Suprapubic skin (tissue), 4 donors: ENCODE results near the gene ADAR. TPM values are rescaled to one million over a fixed set of nuclear protein-coding genes. Genes with fewer than 3 reads are reported as not detected.
"Not testable (repeated sequence)": the region's sequence is repeated elsewhere in the genome, so short reads cannot be mapped to it uniquely, and the experiment has no call there.

Experiments used
- DNase-seq, 2 donors: peaks; one replicate each; pipeline ENCODE4 v3.0.0-alpha.2; 2019; ENCODE audit warnings: low spot score in 2 of 2
- H3K27ac ChIP-seq: fragments of 200-600 bp; sonication (generic); one replicate; pipeline ENCODE4 v1.5.1; 2019
- H3K27me3 ChIP-seq: fragments of 200-600 bp; sonication (generic); one replicate; pipeline ENCODE4 v1.5.1; 2019
- H3K36me3 ChIP-seq: fragments of 200-600 bp; sonication (generic); one replicate; pipeline ENCODE4 v1.5.1; 2019
- H3K4me1 ChIP-seq: fragments of 200-600 bp; sonication (generic); one replicate; pipeline ENCODE4 v1.5.1; 2019
- H3K4me3 ChIP-seq: fragments of 200-600 bp; sonication (generic); one replicate; pipeline ENCODE4 v1.5.1; 2019; ENCODE audit warnings: mild to moderate bottlenecking
- H3K9me3 ChIP-seq: fragments of 200-600 bp; sonication (generic); one replicate; pipeline ENCODE4 v1.5.1; 2019
- EP300 ChIP-seq: sonication (generic); formaldehyde crosslinking; IDR thresholded peaks from one replicate; pipeline ENCODE4 v1.6.1; 2017; ENCODE audit warnings: antibody characterized with exemption
- POLR2A ChIP-seq, 2 donors: fragments of 450-650 bp; IDR thresholded peaks; one replicate each; pipeline ENCODE4 v1.6.1; 2017; ENCODE audit warnings: antibody characterized with exemption in 2 of 2, mild to moderate bottlenecking in 2 of 2, moderate library complexity in 2 of 2
- POLR2AphosphoS5 ChIP-seq, 3 donors: sonication (generic); formaldehyde crosslinking; IDR thresholded peaks; one replicate each; pipeline ENCODE4 v1.6.1; 2017; ENCODE audit warnings: antibody characterized with exemption in 3 of 3
- WGBS: methylation state at CpG from one replicate; pipeline ENCODE4 v1.1.5; 2018; 5-methylcytosine and 5-hydroxymethylcytosine counted together
- total RNA-seq, 4 donors: library from RNA; depleted of rRNA; stranded (reverse); fragments of >200 nt; gene quantifications; one replicate each; pipeline ENCODE4 v1.1.0, GENCODE V29; 2016
- TF ChIP-seq, protein P1 (sequence below), 2 donors: fragments of 200-600 bp in 1 of 2; fragments of 450-650 bp in 1 of 2; sonication (generic) in 1 of 2; IDR thresholded peaks; one replicate each; pipeline ENCODE4 v1.5.1; 2016 to 2019; ENCODE audit warnings: antibody characterized with exemption in 2 of 2, mild to moderate bottlenecking in 1 of 2, moderate library complexity in 1 of 2

ADAR gene, protein sequence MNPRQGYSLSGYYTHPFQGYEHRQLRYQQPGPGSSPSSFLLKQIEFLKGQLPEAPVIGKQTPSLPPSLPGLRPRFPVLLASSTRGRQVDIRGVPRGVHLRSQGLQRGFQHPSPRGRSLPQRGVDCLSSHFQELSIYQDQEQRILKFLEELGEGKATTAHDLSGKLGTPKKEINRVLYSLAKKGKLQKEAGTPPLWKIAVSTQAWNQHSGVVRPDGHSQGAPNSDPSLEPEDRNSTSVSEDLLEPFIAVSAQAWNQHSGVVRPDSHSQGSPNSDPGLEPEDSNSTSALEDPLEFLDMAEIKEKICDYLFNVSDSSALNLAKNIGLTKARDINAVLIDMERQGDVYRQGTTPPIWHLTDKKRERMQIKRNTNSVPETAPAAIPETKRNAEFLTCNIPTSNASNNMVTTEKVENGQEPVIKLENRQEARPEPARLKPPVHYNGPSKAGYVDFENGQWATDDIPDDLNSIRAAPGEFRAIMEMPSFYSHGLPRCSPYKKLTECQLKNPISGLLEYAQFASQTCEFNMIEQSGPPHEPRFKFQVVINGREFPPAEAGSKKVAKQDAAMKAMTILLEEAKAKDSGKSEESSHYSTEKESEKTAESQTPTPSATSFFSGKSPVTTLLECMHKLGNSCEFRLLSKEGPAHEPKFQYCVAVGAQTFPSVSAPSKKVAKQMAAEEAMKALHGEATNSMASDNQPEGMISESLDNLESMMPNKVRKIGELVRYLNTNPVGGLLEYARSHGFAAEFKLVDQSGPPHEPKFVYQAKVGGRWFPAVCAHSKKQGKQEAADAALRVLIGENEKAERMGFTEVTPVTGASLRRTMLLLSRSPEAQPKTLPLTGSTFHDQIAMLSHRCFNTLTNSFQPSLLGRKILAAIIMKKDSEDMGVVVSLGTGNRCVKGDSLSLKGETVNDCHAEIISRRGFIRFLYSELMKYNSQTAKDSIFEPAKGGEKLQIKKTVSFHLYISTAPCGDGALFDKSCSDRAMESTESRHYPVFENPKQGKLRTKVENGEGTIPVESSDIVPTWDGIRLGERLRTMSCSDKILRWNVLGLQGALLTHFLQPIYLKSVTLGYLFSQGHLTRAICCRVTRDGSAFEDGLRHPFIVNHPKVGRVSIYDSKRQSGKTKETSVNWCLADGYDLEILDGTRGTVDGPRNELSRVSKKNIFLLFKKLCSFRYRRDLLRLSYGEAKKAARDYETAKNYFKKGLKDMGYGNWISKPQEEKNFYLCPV
- total RNA-seq = 100 to 1,000 TPM in 2 of 4 donors, 10 to 100 TPM in 2; 73.7 to 107 (median 93.2) TPM

DNA sequence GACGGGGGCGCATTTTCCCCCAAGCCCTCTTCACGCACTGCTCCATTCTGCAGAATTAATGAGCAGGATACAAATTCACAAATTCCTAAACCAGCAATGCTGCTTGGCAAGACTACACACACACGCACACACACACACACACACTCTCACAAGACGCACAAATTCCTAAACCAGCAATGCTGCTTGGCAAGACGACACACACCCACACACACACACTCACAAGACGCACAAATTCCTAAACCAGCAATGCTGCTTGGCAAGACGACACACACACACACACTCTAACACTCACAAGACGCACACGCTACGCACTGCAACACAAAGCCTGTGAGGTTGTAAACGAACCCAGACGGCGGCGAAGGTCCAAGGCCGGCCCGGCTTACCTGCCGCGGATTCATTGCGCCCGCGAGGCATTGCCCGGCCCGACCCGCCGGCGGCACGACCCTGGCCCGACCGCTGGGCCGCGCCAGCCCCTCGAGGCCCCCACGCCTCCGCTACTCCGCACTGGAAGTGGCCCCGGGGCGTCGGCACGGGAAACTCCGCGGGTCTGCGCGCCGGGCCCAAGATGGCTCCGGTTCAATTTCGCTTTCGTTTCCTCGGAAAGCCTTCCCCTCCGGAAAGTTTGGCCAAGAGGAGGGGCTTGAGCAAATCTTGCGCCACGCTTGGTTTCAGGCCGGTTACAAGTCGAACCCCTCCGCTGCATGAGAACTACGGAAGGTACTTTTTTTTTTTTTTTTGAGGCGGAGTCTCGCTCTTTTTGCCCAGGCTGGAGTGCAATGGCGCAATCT, at the start of gene ADAR:
TSS of gene ADAR (minus strand) at position 578 of the 788 bp plus-strand sequence. CDS start at position 398, 180 bp downstream.
- H3K27me3 ChIP-seq = no peaks in the 10 kb centered on the region
- H3K4me3 ChIP-seq = peak within 1 kb of the TSS; percentile 78
- peak; percentile 96 for DNase-seq
- peaks cover 58% of the 10 kb centered on the region for H3K4me1 ChIP-seq
- WGBS = 0% methylated on average over 18 of the region's 59 CpGs
- H3K27ac ChIP-seq = peak within 1 kb of the TSS; percentile 97
- no peaks in the 10 kb centered on the region for H3K9me3 ChIP-seq
- TF ChIP-seq POLR2A (IDR thresholded peaks at IDR 0.05) (no peak), POLR2AphosphoS5 (IDR thresholded peaks at IDR 0.05) (peak in 2 of 3 donors; percentile 17 to 72), EP300 (no peak)
- TF ChIP-seq, protein P1, sequence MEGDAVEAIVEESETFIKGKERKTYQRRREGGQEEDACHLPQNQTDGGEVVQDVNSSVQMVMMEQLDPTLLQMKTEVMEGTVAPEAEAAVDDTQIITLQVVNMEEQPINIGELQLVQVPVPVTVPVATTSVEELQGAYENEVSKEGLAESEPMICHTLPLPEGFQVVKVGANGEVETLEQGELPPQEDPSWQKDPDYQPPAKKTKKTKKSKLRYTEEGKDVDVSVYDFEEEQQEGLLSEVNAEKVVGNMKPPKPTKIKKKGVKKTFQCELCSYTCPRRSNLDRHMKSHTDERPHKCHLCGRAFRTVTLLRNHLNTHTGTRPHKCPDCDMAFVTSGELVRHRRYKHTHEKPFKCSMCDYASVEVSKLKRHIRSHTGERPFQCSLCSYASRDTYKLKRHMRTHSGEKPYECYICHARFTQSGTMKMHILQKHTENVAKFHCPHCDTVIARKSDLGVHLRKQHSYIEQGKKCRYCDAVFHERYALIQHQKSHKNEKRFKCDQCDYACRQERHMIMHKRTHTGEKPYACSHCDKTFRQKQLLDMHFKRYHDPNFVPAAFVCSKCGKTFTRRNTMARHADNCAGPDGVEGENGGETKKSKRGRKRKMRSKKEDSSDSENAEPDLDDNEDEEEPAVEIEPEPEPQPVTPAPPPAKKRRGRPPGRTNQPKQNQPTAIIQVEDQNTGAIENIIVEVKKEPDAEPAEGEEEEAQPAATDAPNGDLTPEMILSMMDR (IDR thresholded peaks at IDR 0.05) = no peak
- H3K36me3 ChIP-seq = peaks cover 3% of the 10 kb centered on the region

DNA sequence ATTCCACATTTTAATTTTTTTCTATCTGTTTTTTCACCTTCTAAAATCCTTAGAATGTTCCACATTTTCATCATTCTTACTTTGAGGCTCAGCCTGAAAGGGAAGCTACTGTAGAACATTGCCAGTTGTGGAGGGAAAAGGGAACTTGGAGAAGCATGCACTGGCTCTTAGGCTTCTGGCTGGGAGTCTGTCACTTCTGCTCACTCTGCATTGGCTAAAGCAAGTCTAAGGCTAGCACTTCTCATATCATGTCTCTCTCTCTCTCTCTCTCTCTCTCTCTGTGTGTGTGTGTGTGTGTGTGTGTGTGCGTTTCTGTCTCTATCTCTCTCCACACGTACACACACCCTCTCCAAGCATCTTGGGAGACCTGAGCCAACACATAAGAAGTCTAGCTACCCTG, 49.6 kb upstream of the ADAR start:
- WGBS = 40% methylated on average over 2 of the region's 2 CpGs
- peaks cover 19% of the 10 kb centered on the region for H3K27me3 ChIP-seq
- TF ChIP-seq EP300 (no peak), POLR2AphosphoS5 (IDR thresholded peaks at IDR 0.05) (no peak), POLR2A (IDR thresholded peaks at IDR 0.05) (no peak)
- TF ChIP-seq, protein P1 (IDR thresholded peaks at IDR 0.05) = no peak
- no peaks in the 10 kb centered on the region for H3K36me3 ChIP-seq
- H3K4me3 ChIP-seq = no peak overlapping the region
- no peak for DNase-seq
- no peaks in the 10 kb centered on the region for H3K9me3 ChIP-seq
- H3K27ac ChIP-seq = no peak overlapping the region
- H3K4me1 ChIP-seq = no peaks in the 10 kb centered on the region

DNA sequence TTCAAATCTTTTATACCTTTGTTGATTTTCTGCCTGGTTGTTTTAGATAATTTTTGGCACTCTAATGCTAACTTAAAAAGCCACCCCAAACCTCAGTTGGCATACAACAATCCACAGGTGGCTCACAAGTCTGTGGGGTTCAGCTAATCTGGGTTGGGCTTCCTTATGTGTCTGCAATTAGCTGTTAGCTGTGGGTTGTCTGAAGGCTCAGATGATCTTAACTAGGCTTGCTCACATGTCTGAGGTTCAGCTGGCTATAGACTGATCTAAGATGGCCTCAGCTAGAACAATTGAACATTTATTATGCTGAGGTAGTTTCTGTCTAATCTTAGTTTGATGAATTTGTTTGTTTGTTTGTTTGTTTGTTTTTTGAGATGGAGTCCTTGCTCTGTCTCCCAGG, 44.9 kb upstream of the ADAR start:
- H3K36me3 ChIP-seq = no peaks in the 10 kb centered on the region
- TF ChIP-seq, protein P1 (IDR thresholded peaks at IDR 0.05) = no peak
- TF ChIP-seq EP300 (no peak), POLR2AphosphoS5 (IDR thresholded peaks at IDR 0.05) (no peak), POLR2A (IDR thresholded peaks at IDR 0.05) (no peak)
- no peak overlapping the region for H3K4me3 ChIP-seq
- DNase-seq = no peak
- no peaks in the 10 kb centered on the region for H3K9me3 ChIP-seq
- H3K27ac ChIP-seq = no peak overlapping the region
- no peaks in the 10 kb centered on the region for H3K4me1 ChIP-seq
- H3K27me3 ChIP-seq = no peaks in the 10 kb centered on the region

DNA sequence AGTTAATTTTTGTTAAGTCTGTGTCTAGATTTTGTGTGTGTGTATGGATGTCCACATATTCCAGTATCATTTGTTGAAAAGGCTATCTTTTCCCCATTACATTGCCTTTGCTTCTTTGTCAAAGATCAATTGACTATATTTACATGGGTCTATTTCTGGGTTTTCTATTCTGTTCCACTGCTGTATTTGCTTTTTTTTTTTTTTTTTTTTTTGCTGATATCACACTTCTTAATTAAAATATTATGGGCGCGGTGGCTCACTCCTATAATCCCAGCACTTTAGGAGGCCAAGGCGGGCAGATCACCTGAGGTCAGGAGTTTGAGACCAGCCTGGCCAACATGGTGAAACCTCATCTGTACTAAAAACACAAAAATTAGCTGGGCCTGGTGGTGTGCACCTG, 36.7 kb upstream of the ADAR start:
- not testable (repeated sequence) for DNase-seq, H3K4me3 ChIP-seq, H3K9me3 ChIP-seq, H3K27me3 ChIP-seq, H3K27ac ChIP-seq, H3K36me3 ChIP-seq, H3K4me1 ChIP-seq
- WGBS = 97% methylated on average over 3 of the region's 3 CpGs

DNA sequence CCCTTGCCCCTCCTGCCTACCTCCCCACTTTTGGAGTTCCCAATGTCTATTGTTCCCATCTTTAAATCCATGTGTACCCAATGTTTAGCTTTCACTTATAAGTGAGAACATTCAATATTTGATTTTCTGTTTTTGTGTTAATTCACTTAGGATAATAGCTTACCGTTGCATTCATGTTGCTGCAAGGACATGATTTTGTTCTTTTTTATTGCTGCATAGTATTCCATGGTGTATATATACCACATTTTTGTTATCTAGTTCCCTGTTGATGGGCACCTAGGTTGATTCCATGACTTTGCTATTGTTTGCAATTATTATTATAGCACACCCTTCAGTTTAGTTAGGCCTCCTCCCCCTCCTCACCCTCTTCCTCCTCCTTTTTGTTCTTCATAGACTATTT, 33.5 kb upstream of the ADAR start:
- no peaks in the 10 kb centered on the region for H3K36me3 ChIP-seq
- DNase-seq = no peak
- H3K9me3 ChIP-seq = no peaks in the 10 kb centered on the region
- H3K27ac ChIP-seq = no peak overlapping the region
- no peaks in the 10 kb centered on the region for H3K4me1 ChIP-seq
- TF ChIP-seq, protein P1 (IDR thresholded peaks at IDR 0.05) = no peak
- TF ChIP-seq POLR2AphosphoS5 (IDR thresholded peaks at IDR 0.05) (no peak), EP300 (no peak), POLR2A (IDR thresholded peaks at IDR 0.05) (no peak)
- H3K4me3 ChIP-seq = no peak overlapping the region
- 86% methylated on average over 1 of the region's 1 CpG for WGBS
- peaks cover 8% of the 10 kb centered on the region for H3K27me3 ChIP-seq
